ENCODE results near the gene ZNF385C. TPM values are rescaled to one million over a fixed set of nuclear protein-coding genes. Genes with fewer than 3 reads are reported as not detected.

ZNF385C gene
- total RNA-seq, 1 experiment from 2014 or later = 0.26 TPM

- no peak for TF ChIP-seq CTCF (IDR thresholded peaks at IDR 0.05; ENCODE audit: unreplicated experiment)
- POLR2A ChIA-PET = no interaction called here
- no peak for DNase-seq (ENCODE audit: unreplicated experiment)
- BruUV-seq (replicated peaks) = no TSS peak
- intact Hi-C loops (cut with micrococcal nuclease) = no loop called here
- CTCF ChIA-PET = interaction anchor here (1.1 to 1.5 kb wide), 5 partner anchors 10 to 54 kb away, joined by 3 to 6 read pairs (median 4); no protein-coding TSS in a partner anchor
- Mint-ChIP-seq H3K4me3 (ENCODE audit: unreplicated experiment) (no peak overlapping the region), H3K9me3 (ENCODE audit: unreplicated experiment) (no peaks in the 10 kb centered on the region), H3K27me3 (ENCODE audit: insufficient read depth, unreplicated experiment) (no peaks in the 10 kb centered on the region), H3K27ac (ENCODE audit: low read depth, unreplicated experiment) (no peak overlapping the region), H3K36me3 (ENCODE audit: insufficient read depth, unreplicated experiment) (no peaks in the 10 kb centered on the region), H3K4me1 (ENCODE audit: insufficient read depth, unreplicated experiment) (peaks cover 6% of the 10 kb centered on the region)
Observed at GRCh38 chr17:42079541-42079940, 18.7 kb downstream of the ZNF385C start.

GRCh38 chr17:42078396-42079043 lies 19.8 kb downstream of the ZNF385C start:
- H3K27ac Mint-ChIP-seq (ENCODE audit: low read depth, unreplicated experiment) = no peak overlapping the region
- H3K9me3 Mint-ChIP-seq (ENCODE audit: unreplicated experiment) = no peaks in the 10 kb centered on the region
- H3K4me1 Mint-ChIP-seq (ENCODE audit: insufficient read depth, unreplicated experiment) = peaks cover 6% of the 10 kb centered on the region
- no peaks in the 10 kb centered on the region for H3K27me3 Mint-ChIP-seq (ENCODE audit: insufficient read depth, unreplicated experiment)
- no peaks in the 10 kb centered on the region for H3K36me3 Mint-ChIP-seq (ENCODE audit: insufficient read depth, unreplicated experiment)
- no TSS peak for BruUV-seq (replicated peaks)
- ChIA-PET POLR2A (no interaction called here), CTCF (interaction anchor here (1.1 kb wide), 1 partner anchor 12 kb away, joined by 3 read pairs; no protein-coding TSS in a partner anchor)
- H3K4me3 Mint-ChIP-seq (ENCODE audit: unreplicated experiment) = no peak overlapping the region
- no peak for TF ChIP-seq CTCF (IDR thresholded peaks at IDR 0.05; ENCODE audit: unreplicated experiment)
- intact Hi-C loops (cut with micrococcal nuclease) = no loop called here
- DNase-seq (ENCODE audit: unreplicated experiment) = no peak

GRCh38 chr17:42077755-42078154 lies 20.5 kb downstream of the ZNF385C start:
- POLR2A ChIA-PET = no interaction called here
- H3K27me3 Mint-ChIP-seq (ENCODE audit: insufficient read depth, unreplicated experiment) = no peaks in the 10 kb centered on the region
- peaks cover 6% of the 10 kb centered on the region for H3K4me1 Mint-ChIP-seq (ENCODE audit: insufficient read depth, unreplicated experiment)
- CTCF ChIA-PET = interaction anchor here (1.5 kb wide), 1 partner anchor 11 kb away, joined by 10 read pairs; no protein-coding TSS in a partner anchor
- DNase-seq (ENCODE audit: unreplicated experiment) = no peak
- no peaks in the 10 kb centered on the region for H3K36me3 Mint-ChIP-seq (ENCODE audit: insufficient read depth, unreplicated experiment)
- BruUV-seq (replicated peaks) = no TSS peak
- intact Hi-C loops (cut with micrococcal nuclease) = no loop called here
- H3K27ac Mint-ChIP-seq (ENCODE audit: low read depth, unreplicated experiment) = no peak overlapping the region
- TF ChIP-seq CTCF (IDR thresholded peaks at IDR 0.05; ENCODE audit: unreplicated experiment) = no peak
- H3K9me3 Mint-ChIP-seq (ENCODE audit: unreplicated experiment) = no peaks in the 10 kb centered on the region
- H3K4me3 Mint-ChIP-seq (ENCODE audit: unreplicated experiment) = no peak overlapping the region

- DNase-seq (ENCODE audit: unreplicated experiment) = no peak
- no peaks in the 10 kb centered on the region for H3K36me3 Mint-ChIP-seq (ENCODE audit: insufficient read depth, unreplicated experiment)
- no TSS peak for BruUV-seq (replicated peaks)
- POLR2A ChIA-PET = no interaction called here
- no peak overlapping the region for H3K4me3 Mint-ChIP-seq (ENCODE audit: unreplicated experiment)
- H3K4me1 Mint-ChIP-seq (ENCODE audit: insufficient read depth, unreplicated experiment) = peaks cover under 1% of the 10 kb centered on the region
- TF ChIP-seq CTCF (IDR thresholded peaks at IDR 0.05; ENCODE audit: unreplicated experiment) = no peak
- H3K9me3 Mint-ChIP-seq (ENCODE audit: unreplicated experiment) = no peaks in the 10 kb centered on the region
- H3K27ac Mint-ChIP-seq (ENCODE audit: low read depth, unreplicated experiment) = no peak overlapping the region
- no peaks in the 10 kb centered on the region for H3K27me3 Mint-ChIP-seq (ENCODE audit: insufficient read depth, unreplicated experiment)
- intact Hi-C loops (cut with micrococcal nuclease) = no loop called here
- CTCF ChIA-PET = interaction anchor here (0.7 to 1.5 kb wide), 3 partner anchors 10 to 528 kb away, joined by 3 to 10 read pairs (median 4); no protein-coding TSS in a partner anchor
Observed at GRCh38 chr17:42076797-42077559, 21.3 kb downstream of the ZNF385C start.

Data from MCF 10A (cell line).